ENCODE data around the gene SLC9A9.

The SLC9A9 gene

DNA sequence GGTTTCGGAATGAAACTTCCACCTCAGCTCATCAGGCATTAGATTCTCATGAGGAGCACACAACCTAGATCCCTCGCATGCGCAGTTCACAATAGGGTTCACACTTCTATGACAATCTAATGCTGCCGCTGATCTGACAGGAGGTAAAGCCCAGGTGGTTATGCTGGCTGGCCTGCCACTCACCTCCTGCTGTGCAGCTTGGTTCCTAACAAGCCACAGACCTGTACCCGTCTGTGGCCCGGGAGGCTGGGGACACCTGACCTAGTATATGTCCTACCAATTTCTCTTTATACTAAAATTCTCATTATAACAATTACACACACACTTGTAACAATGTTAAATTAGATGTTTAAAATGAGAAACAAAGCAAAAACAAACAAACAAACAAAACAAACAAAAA, 172.2 kb downstream of the SLC9A9 start:
- no peak for DNase-seq

DNA sequence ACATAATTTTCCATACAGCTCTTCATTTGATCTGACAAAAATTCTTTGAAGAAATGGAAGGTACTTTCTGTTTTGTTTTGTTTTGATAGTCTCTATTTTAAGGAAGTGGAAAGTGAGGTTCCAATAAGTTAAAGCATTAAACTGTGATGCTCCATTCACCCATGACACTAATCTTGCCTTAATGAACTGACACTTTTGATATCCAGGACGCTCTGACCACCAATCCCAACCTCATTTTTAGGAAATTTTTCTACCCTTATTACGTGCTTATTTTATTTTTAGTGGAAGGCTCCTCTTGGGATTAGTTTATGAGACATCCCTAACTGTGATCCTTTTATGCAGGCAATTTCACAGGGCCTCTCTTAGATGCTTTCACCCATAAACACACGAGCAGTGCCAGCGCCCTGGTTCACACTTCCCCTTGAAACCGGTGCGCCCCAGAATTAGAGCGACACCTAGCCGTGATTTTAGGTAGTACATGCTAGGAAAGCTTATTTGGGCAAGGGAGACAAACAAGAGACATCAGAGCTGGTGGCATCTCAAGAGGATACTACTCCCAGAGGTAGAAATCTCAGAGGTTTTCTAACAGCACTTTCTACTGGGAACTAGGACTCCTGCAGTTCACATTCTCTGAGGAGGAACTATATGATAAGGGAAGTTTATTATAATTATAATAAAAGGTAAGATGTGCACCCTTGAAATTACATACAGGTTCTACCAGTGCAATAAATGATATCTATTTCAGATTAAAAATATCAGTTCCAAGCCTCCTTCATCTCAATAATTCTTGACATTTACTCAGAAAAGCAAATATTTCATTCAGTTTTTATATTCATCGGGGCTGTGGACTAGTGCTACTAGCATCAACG, 173.9 kb downstream of the SLC9A9 start:
- DNase-seq, result peak; percentile 78

DNA sequence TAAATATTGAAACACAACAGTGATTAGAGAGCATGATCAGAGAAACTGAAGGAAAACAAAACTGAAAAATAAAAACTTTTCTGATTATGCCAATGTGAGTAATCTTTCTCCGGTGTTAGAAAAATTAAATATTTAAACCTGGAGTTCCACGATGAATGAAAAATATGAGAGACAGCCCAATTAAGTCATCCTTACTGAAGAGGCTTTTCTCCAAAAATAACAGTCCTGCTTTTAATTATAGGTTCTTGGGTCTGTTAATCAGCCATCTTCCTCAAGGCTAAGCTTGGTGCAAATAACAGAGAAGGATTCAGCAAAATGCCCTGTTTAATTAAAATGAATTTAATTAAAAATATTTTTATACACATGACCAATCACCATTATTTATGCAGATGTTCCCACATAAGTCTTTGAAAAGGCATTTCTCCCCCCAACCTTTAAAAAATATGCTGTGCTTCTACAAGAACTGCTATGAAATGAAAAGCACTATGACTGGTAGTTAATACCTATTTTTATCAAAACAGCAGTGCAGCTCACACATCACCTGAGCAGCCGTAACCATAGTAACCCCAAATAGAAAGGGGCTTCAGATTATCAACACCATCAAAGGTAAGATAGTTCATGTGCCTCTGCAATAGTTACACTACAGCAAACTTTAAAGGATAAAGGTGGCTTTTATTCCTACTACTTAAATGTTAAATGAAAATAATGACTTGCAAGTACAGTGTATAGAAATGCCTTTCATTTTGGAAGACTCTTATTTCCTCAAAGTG, 175.7 kb downstream of the SLC9A9 start:
- no peak for DNase-seq

DNA sequence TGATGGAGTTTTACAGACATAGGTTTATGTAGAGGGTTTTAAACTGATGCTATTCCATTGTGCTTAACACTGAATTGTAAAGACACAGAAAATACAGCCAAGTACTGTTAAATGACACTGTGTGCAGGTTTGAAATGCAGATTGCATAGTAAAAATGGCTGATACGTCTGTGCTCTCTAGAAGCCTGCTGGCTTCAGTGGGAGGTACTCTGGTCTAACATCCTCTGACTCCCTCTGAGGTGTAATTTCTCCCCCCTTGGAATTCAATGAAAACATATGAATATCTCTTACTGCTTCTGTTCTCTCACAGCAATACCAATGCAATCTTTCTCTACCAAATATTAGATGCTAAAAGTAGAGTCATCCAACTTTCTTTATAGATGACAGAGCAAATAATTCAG, 176.6 kb downstream of the SLC9A9 start:
- DNase-seq, result no peak

DNA sequence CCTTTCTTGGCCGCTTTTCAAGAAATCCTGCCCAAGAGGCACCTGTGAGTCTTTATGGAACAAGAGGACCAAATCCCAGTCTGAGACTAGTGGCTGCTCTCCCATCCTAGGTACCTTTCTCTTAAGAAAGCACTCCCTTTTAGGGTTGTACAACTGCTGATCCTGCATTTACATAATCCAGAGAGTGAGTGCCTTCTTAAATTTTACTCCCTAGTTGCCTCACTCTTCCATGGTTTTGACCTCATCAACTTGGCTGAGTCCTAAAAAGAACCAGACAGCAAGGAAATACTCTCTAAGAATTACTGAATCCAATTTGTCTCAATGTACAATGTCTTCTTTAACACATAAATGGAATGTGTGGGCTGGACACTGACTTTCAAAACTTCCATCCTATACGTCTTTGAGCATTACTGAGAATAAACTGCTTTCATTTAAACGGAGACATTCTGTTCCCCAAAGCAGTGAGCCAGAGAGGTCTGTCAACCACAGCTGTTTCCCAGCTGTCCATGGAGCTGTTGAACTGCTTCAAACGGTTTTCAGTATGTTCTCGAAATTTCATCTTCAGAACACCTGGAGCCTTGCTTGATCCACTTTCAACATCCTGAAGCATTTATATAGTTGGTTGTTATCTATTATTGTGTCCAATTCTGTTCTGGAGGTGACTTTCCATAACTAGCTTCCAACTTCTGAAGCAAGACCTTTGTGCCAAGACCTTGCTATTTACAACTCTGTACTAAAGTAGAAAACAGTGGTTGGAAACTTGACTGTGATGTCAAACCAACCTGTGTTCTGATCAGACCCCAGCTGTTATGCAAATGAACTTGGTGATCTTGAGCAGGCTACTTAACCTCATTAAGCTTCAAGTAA, 179.1 kb downstream of the SLC9A9 start:
- no peak for DNase-seq

DNA sequence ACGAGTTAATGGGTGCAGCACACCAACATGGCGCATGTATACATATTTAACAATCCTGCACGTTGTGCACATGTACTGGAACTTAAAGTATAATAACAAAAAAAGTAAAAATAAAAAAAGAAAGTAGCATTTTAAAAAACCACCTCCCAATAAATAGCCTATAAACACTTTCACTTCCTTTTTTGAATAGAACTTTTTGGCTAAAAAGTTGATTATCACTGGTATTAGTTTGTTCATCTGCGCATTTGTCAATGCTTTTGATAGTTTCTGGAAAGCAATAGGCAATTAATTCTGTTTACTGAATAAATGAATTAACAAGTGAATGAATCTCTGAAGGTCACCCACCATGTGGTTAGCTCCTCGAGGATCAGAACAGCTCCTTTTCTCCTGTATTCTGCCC, 179.9 kb downstream of the SLC9A9 start:
- no peak for DNase-seq

DNA sequence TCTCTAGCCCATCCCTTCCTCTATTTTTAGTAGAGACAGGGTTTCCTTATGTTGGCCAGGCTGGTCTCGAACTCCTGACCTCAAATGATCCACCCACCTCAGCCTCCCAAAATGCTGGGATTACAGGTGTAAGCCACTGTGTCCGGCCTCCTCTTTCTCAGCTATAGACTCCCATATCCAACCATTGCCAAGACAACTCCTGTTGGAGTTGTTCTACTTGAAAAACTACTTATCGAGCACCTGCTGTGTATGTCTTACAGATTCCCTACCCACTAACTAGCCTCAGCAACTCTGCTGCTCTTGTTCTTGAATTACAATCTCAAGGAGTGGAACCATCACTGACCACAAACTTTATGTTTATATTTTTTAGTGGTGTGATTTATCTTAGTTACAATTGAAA, 186.6 kb downstream of the SLC9A9 start:
- no peak for DNase-seq

DNA sequence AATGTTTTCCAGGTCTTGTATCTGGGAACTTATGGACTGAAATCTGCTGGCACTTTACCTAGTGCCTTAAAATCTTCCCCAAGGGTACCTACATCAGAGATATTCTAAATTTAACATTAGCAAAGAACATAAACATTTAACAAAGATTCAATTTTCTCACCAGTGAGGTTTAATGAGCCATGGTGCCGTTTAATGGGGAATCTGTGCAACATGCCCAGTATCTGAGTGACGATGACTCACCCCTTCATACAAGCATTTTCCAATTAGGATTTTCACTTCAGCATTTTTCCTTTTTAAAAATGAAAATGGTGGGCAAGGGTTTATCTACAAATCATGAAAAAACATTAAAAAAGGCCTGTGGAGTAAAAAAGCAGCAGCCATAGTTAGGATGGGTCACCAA, 189.4 kb downstream of the SLC9A9 start:
- DNase-seq, result no peak

DNA sequence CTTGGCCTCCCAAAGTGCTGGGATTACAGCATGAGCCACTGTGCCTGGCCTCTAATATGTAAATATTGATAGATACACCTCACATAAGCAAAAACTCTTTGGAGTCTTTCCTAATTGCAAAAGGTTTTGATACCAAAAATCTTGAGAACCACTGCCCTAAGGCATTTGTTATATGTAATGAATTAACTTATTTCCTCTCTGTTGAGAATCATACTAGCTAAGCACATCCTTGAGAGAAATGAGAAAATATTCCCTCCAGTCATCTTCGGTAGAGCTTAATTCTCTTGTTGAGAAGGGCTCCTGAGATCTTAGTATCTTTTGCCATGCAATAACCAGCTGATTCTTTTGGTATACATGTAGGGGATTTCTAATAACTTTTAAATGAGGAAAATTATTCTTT, 190.2 kb downstream of the SLC9A9 start:
- DNase-seq, result no peak

DNA sequence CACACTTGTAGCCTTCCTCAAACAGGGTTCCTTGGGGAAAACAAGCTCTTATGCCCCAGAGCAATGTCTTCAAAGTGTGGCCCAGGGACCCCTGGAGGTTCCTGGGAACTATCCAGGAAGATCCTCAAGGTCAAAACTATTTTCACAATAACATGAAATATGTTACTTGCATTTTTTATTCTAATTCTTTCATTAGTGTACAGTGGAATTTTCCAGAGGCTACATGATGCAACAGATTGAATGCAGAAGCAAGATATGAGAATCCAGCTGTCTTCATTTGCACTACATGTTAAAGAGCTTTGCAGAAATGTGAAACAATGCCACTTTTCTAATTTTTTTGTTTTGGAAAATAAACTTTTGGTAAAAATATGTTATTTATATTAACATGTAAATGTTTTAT, 190.9 kb downstream of the SLC9A9 start:
- no peak for DNase-seq

DNA sequence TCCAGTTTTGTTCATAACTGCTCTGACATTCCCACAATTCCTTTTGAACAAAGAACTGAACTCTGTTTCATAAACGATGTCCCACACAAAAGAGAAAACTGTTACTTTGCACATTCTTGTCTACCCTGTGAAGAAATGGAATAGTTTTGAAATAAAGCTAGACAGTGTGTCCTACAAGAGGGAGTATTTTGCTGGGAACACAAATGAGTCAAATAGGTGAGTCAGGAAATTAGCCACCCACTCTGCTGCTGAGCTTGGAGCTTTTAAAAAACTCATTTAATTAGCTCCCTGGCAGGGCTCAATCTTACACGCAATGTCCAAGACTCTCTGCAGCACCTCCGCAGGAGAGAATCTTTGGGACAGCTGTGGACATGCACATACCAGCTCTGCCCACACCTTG, 193.4 kb downstream of the SLC9A9 start:
- no peak for DNase-seq

DNA sequence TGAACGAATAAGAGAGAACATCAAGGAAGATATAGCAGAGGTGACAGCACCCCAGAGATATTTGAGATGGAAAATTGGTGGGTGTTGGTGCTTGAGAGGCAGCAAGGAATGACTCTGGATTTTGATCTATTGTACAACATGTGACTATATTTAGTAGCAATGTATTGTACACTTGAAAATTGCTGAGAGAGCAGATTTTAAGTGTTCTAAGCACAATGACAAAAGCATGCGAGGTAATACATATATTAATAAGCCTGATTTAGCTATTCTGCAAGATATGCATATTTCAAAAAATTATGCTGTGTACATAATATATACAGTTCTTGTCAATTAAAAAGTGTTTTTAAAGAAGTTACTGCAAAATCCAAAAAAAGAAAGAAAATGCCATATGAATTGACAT, 194.3 kb downstream of the SLC9A9 start:
- no peak for DNase-seq

DNA sequence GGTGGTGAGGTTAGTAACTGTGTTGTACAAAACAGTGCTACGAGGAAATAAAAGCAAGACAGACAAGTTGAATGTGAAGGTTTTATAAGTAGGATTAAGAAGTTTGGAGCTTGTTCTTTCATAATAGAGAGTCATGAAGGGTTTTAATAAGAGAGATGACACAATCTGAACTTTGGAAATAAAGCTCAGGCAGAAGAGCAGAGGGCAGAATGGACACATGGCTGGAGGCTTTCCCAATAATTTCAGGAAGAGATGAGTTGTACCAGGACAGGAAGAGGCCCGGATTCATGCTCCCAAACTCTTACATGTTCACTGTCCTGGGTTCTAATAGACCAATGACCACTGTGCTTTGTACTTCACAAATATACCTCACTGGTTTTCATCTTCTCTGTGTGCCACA, 194.8 kb downstream of the SLC9A9 start:
- no peak for DNase-seq

DNA sequence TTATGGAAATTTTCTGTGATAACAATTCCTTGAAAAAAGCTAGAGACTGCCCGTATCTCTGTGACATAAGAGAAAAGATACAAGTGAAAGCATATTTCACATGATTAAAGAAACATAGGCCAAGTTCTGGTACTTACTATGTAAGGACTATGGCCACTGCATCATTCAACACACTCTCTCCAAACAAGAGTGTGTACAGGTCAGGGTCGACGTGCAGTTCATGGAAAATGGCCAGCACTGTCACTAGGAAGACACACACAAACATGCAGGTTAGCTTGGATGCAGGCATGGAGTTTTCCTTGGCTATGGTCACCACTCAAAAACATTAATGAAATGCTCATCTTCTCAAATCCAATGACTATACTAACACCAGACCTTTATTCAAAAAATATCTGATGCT, 196.2 kb downstream of the SLC9A9 start:
- no peak for DNase-seq

DNA sequence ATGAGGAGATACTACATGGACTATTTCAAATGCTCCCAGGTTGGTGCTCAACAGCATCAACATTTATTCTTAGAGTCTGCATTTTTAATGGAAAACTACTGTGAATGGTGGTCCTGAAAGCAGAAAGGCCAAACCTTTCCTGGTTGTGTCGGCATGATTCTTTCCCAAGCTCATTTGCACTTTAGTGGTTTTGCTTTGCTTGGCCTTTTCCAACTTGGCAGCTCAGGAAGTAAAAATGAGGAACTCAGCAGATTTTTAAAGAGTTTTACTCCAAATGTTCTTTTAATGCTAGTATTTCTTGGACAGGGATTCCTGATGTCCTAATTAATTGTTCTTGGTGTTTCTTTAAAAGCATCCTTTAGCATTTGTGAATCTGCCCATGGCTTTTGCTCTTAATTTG, 197.4 kb downstream of the SLC9A9 start:
- no peak for DNase-seq

DNA sequence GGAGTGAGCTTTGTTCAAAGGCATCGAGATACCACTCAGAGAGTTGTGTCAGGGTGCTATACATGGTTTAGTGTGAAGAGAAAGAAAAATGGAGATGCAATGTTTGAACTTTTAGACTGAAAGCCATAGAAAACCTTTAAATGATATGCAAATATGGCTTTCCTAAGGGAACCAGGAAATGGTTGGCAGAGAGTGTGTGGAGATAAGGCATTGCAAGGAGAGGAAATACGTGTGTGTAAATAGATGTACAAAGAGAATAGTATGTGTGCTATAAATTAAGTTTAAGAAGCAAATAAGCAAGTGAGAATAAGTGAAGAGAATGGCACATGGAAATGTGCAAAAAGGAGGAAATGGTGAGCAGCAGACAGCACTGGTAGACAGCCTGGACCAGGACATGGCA, 198.1 kb downstream of the SLC9A9 start:
- DNase-seq, result no peak

DNA sequence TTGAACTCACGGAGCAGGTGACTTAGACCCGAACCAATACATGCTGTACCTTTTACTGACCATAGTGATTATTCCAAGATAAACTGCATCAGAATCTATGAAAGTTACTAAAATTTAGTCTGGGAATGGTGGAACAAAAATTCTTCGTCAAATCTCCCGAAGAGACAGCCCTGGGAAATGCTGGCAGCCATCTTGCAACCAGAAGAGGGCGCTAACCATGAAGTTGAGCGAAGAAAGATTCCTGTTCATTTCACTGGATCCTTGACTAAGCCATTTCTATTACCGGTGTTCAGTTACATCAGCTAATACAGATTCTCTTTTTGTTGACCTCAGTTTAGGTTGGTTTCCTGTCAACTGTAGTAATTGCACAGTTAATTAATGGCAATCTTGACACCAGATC, 199.6 kb downstream of the SLC9A9 start:
- no peak for DNase-seq

DNA sequence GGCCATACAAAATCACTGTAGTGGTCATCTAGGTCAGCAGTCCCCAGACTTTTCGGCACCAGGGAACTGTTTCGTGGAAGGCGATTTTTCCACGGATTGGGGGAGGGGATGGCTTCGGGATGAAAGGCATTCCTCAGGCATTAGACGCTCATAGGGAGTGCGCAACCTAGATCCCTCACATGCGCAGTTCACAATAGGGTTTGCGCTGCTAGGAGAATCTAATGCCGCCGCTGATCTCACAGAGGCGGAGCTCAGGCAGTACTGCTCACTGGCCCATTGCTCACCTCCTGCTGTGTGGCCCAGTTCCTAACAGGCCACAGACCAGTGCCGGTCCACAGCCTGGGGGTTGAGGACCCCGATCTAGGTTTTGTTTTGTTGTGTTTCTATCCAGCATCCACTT, 200.1 kb downstream of the SLC9A9 start:
- DNase-seq, result no peak

DNA sequence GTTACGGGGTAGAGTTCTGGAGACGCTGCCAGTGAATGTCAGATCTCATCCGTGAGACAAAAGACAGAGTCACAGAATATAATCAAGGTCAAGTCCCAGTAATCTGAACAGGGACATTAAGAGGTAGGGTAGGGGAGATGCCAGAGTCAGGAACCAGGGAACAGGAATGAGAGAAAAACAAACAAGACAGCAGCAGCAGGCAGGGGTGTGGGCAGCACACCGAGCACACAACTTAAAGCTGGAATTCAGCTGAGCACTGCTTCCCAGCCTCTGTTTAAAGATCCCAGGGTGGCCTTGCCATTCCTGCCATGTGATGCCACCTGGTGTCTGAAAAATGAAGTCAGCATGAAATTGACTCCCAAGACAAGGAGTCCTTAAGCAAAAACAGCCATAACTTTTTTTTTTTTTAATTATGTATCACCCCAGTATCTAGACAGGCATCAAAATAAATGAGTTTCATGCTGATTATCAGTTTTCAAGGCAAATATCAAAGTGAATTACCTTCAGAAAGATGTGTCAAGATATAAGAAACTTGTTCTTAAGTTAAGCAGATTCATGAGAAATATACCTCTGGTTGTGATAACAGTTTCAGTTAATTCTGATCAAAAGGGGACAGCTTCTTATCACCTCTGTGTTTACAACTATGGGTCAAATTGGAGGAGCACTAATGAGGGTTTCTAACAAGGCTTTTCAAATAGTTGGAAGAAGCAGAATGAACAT, 203.7 kb downstream of the SLC9A9 start:
- peak; percentile 5 for DNase-seq

DNA sequence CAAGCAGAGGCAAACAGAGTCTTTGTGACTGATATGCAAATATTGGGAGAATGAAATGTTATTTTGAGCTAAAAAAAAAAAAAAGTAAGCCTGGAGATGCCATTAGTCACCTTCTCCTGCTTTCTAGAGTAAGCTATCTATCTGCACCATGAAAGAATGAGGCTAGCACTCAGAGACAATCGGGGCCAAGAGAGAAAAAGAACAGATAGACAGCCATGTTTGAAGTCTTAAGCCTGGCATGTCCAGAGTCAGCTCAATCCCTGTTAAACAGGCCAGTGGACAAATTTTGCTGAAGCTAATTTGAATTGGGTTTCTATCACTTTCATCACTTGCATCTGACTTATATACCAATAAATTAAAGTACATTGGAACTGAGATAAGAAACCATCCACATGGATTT, 204.4 kb downstream of the SLC9A9 start:
- DNase-seq, result no peak

DNA sequence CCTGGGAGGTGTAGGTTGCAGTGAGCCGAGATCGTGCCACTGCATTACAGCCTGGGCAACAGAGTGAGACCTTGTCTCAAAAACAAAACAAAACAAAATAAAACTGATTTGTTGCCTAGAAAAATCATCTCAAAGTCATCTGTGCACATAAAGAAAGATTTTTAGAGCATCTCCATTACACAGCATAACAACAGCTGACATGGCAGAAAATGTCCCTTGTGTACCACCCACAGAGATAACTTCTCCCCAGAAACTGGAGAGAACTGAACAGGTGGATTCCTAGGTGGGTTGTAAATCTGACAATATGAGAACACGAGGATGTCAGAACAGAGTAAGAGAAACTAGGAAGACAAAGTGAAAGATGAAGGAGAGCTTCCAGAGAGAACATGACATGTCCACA, 207.5 kb downstream of the SLC9A9 start:
- no peak for DNase-seq

DNA sequence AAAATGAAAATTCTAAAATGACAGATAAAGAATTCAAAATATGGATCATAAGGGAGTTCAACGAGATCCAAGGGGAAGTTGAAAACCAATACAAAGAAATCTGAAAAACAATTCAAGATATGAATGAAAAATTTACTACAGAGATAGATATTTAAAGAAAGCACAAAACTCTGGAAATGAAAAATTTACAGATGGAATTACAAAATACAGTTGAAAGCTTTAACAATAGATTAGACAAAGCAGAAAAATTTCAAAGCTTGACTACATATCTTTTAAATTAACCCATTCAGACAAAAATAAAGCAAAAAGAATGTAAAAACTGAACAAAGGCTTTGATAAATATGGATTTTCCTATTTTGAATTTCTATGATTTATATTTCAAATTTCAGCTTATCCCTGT, 211.1 kb downstream of the SLC9A9 start:
- no peak for DNase-seq

DNA sequence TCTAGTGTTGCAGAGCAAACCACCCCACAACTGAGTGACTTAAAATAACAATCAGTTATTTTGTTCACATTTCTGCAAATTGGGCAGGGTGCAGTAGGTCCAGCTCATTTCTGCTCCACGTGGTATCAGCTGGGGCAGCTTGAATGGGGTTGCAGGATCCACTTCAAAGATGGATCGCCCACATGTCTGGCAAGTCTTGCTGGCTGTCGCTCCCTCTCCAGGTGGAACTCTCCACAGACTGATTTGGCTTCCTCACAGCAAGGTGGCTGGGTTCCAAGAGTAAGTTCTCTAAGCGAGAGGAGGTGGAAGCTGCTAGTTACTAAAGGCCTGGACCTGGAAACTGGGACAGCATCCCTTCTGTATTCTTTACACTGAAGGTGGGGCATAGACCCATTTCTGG, 213.3 kb downstream of the SLC9A9 start:
- DNase-seq, result no peak

All from CD4-positive, alpha-beta T cell treated with Interleukin-12 subunit alpha and Interleukin-12 subunit beta, for 1 hour (primary cell).